Posterior cingulate gyrus (tissue), 11 donors: ENCODE data around the gene RBMS3.

Source experiments
- DNase-seq, 10 donors: peaks; one replicate each; pipeline versions ENCODE4 v3.0.0 to v3.0.0-alpha.2; 2020 to 2021; ENCODE audit warnings: mixed read lengths in 3 of 10
- intact Hi-C: fragments of 100-400 bp; cut with DNase I; formaldehyde crosslinking; loops from one replicate; pipeline ENCODE4 v1.15.1; 2023

The RBMS3 gene

GRCh38 chr3:29949940-29950616 lies 669.2 kb downstream of the RBMS3 start:
- no peak for DNase-seq
- intact Hi-C loops, result no loop called here

- no peak for DNase-seq
- intact Hi-C loops, result no loop called here
Measured at GRCh38 chr3:29952431-29952830, 671.6 kb downstream of the RBMS3 start.

- no peak for DNase-seq
- intact Hi-C loops, result no loop called here
Measured at GRCh38 chr3:29955413-29955812, 674.5 kb downstream of the RBMS3 start.

- no peak for DNase-seq
- intact Hi-C loops, result no loop called here
Measured at GRCh38 chr3:29958816-29959215, 677.9 kb downstream of the RBMS3 start.

GRCh38 chr3:29971895-29972294 lies 691.0 kb downstream of the RBMS3 start:
- DNase-seq, result no peak
- intact Hi-C loops, result no loop called here

GRCh38 chr3:29972320-29972993 lies 691.6 kb downstream of the RBMS3 start:
- no peak for DNase-seq
- intact Hi-C loops, result no loop called here

GRCh38 chr3:29973763-29974162 lies 692.9 kb downstream of the RBMS3 start:
- no peak for DNase-seq
- intact Hi-C loops, result no loop called here

GRCh38 chr3:29976871-29977270 lies 696.0 kb downstream of the RBMS3 start:
- DNase-seq, result no peak
- intact Hi-C loops, result no loop called here

- no peak for DNase-seq
- intact Hi-C loops, result no loop called here
Measured at GRCh38 chr3:29977360-29977759, 696.5 kb downstream of the RBMS3 start.

GRCh38 chr3:29978036-29978435 lies 697.2 kb downstream of the RBMS3 start:
- intact Hi-C loops, result no loop called here

GRCh38 chr3:29991198-29991597 lies 710.3 kb downstream of the RBMS3 start:
- intact Hi-C loops, result no loop called here
- no peak for DNase-seq

More at GRCh38 chr3:29978036-29978435, 697.2 kb downstream of the RBMS3 start:
- no peak for DNase-seq

- intact Hi-C loops, result no loop called here
- DNase-seq, result no peak
Measured at GRCh38 chr3:30002797-30003196, 721.9 kb downstream of the RBMS3 start.

- no peak for DNase-seq
- intact Hi-C loops, result no loop called here
Measured at GRCh38 chr3:30003741-30004140, 722.9 kb downstream of the RBMS3 start.

- intact Hi-C loops, result no loop called here
- no peak for DNase-seq
Measured at GRCh38 chr3:30004481-30004880, 723.6 kb downstream of the RBMS3 start.

- DNase-seq, result no peak
- intact Hi-C loops, result no loop called here
Measured at GRCh38 chr3:30006111-30006510, 725.2 kb downstream of the RBMS3 start.

GRCh38 chr3:30007668-30008067 lies 726.8 kb downstream of the RBMS3 start:
- intact Hi-C loops, result no loop called here
- DNase-seq, result no peak

- no peak for DNase-seq
- intact Hi-C loops, result no loop called here
Measured at GRCh38 chr3:30011237-30011803, 730.4 kb downstream of the RBMS3 start.

- peak in 5 of 10 donors; percentile 29 to 70 (median 52) for DNase-seq
- intact Hi-C loops, result no loop called here
Measured at GRCh38 chr3:30012941-30013543, 732.2 kb downstream of the RBMS3 start.

GRCh38 chr3:30017901-30018300 lies 737.0 kb downstream of the RBMS3 start:
- intact Hi-C loops, result no loop called here
- DNase-seq, result no peak

GRCh38 chr3:30020380-30020779 lies 739.5 kb downstream of the RBMS3 start:
- intact Hi-C loops, result no loop called here
- DNase-seq, result no peak

GRCh38 chr3:30024466-30024865 lies 743.6 kb downstream of the RBMS3 start:
- intact Hi-C loops, result no loop called here
- no peak for DNase-seq

- intact Hi-C loops, result no loop called here
Measured at GRCh38 chr3:30026851-30027250, 746.0 kb downstream of the RBMS3 start.

More at GRCh38 chr3:30026851-30027250, 746.0 kb downstream of the RBMS3 start:
- DNase-seq, result no peak
